SIG-M5 (cell line): ENCODE measurements around the gene AKR1C8.
A peak's percentile ranks its signal among the peaks of the same experiment; 100 is the strongest.
"Not testable (repeated sequence)": the region's sequence is repeated elsewhere in the genome, so short reads cannot be mapped to it uniquely, and the experiment has no call there.

Source experiments
- DNase-seq: peaks from one replicate; lab custom pipeline; 2025; lab: John Stamatoyannopoulos, UW

AKR1C8 gene

GRCh38 chr10:5184987-5185775 lies at the start of gene AKR1C8:
Gene AKR1C8 (minus strand): TSS chr10:5185150. CDS start chr10:5185104, 46 bp downstream.
- no peak for DNase-seq

GRCh38 chr10:5234106-5234860 lies 49.3 kb upstream of the AKR1C8 start:
- DNase-seq, result peak; percentile 76

- no peak for DNase-seq
Observed at GRCh38 chr10:5233324-5233723, 48.4 kb upstream of the AKR1C8 start.

- DNase-seq, result no peak
Observed at GRCh38 chr10:5229019-5229418, 44.1 kb upstream of the AKR1C8 start.

- not testable (repeated sequence) for DNase-seq
Observed at GRCh38 chr10:5222942-5223341, 38.0 kb upstream of the AKR1C8 start.

- no peak for DNase-seq
Observed at GRCh38 chr10:5219262-5219661, 34.3 kb upstream of the AKR1C8 start.

- DNase-seq, result no peak
Observed at GRCh38 chr10:5216801-5217200, 31.9 kb upstream of the AKR1C8 start.

GRCh38 chr10:5211696-5212536 lies 27.0 kb upstream of the AKR1C8 start:
- no peak for DNase-seq

GRCh38 chr10:5210261-5210660 lies 25.3 kb upstream of the AKR1C8 start:
- not testable (repeated sequence) for DNase-seq

GRCh38 chr10:5209776-5210175 lies 24.8 kb upstream of the AKR1C8 start:
- not testable (repeated sequence) for DNase-seq

- no peak for DNase-seq
Observed at GRCh38 chr10:5206799-5207198, 21.8 kb upstream of the AKR1C8 start.

- no peak for DNase-seq
Observed at GRCh38 chr10:5199398-5199797, 14.4 kb upstream of the AKR1C8 start.

GRCh38 chr10:5198386-5198785 lies 13.4 kb upstream of the AKR1C8 start:
- DNase-seq, result no peak

- no peak for DNase-seq
Observed at GRCh38 chr10:5196702-5197113, 11.8 kb upstream of the AKR1C8 start, which contains the start of gene AKR1C4. Gene AKR1C4 (plus strand): TSS chr10:5196837. CDS start chr10:5196868, 31 bp downstream.

- DNase-seq, result no peak
Observed at GRCh38 chr10:5195727-5196374, 10.9 kb upstream of the AKR1C8 start.

- no peak for DNase-seq
Observed at GRCh38 chr10:5194431-5194830, 9.5 kb upstream of the AKR1C8 start.

- DNase-seq, result no peak
Observed at GRCh38 chr10:5188358-5188757, 3.4 kb upstream of the AKR1C8 start.

GRCh38 chr10:5187867-5188266 lies 2.9 kb upstream of the AKR1C8 start:
- no peak for DNase-seq

- DNase-seq, result no peak
Observed at GRCh38 chr10:5183923-5184322, 1.0 kb downstream of the AKR1C8 start.

- DNase-seq, result not testable (repeated sequence)
Observed at GRCh38 chr10:5180503-5180902, 4.4 kb downstream of the AKR1C8 start.

GRCh38 chr10:5175581-5175980 lies 9.4 kb downstream of the AKR1C8 start:
- not testable (repeated sequence) for DNase-seq
